ENCODE measurements around the gene TMEM81. TPM values are rescaled to one million over a fixed set of nuclear protein-coding genes. Genes with fewer than 3 reads are reported as not detected.

TMEM81 gene
- total RNA-seq, 2 donors from 2014 or later: 1.3 to 2.0 TPM

DNA sequence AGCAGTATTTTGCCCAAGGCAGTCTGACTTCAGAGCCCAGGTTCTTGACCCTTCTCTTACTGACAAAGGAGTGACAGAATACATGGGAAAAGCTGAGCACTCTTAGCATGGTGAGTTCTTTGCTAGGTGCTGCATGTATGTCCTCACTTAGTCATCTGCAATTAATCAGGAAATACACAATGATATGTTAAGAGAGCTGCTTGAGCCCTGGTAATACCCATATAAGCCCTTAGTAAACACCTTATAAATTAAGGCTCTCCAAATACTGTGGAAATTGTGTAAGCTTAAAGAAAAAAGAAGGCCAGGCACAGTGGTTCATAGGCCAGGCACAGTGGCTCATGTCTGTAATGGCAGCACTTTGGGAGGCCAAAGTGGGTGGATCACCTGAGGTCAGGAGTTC, 14.0 kb upstream of the TMEM81 start:
- H3K27me3 ChIP-seq: no peaks in the 10 kb centered on the region
- no peaks in the 10 kb centered on the region for H3K4me1 ChIP-seq
- DNase-seq: no peak
- intact Hi-C loops (cut with DNase I): no loop called here
- no peak for TF ChIP-seq POLR2A (IDR thresholded peaks at IDR 0.05)
- no peak overlapping the region for H3K4me3 ChIP-seq
- H3K9me3 ChIP-seq: no peaks in the 10 kb centered on the region
- ATAC-seq: no peak
- H3K36me3 ChIP-seq (replicated peaks in 1 of 2; ENCODE audit: insufficient read depth in 1 of 2, low read depth in 2 of 2): peaks cover 34% of the 10 kb centered on the region in 2 donors
- H3K27ac ChIP-seq: no peak overlapping the region

- Histone ChIP-seq H3K36me3 (replicated peaks in 1 of 2; ENCODE audit: insufficient read depth in 1 of 2, low read depth in 2 of 2) (peaks cover 31 to 34% of the 10 kb centered on the region in 2 donors), H3K9me3 (no peaks in the 10 kb centered on the region), H3K4me3 (no peak overlapping the region), H3K27me3 (no peaks in the 10 kb centered on the region), H3K4me1 (no peaks in the 10 kb centered on the region), H3K27ac (no peak overlapping the region)
- ATAC-seq (no peak), DNase-seq (no peak)
- intact Hi-C loops (cut with DNase I): no loop called here
- TF ChIP-seq POLR2A (IDR thresholded peaks at IDR 0.05) (no peak), CTCF (IDR thresholded peaks at IDR 0.05) (no peak)
These were observed 11.2 kb upstream of the TMEM81 start for GRCh38 chr1:205095422-205095821.

GRCh38 chr1:205091043-205091740, 6.9 kb upstream of the TMEM81 start:
- ATAC-seq: no peak
- Histone ChIP-seq H3K4me1 (no peaks in the 10 kb centered on the region), H3K27me3 (no peaks in the 10 kb centered on the region), H3K36me3 (replicated peaks in 1 of 2; ENCODE audit: insufficient read depth in 1 of 2, low read depth in 2 of 2) (peaks cover 8 to 13% of the 10 kb centered on the region in 2 donors), H3K9me3 (no peaks in the 10 kb centered on the region), H3K4me3 (no peak overlapping the region), H3K27ac (no peak overlapping the region)
- TF ChIP-seq CTCF (IDR thresholded peaks at IDR 0.05): no peak
- WGBS, 2 donors: 85 to 92% methylated on average over 4 of the region's 4 CpGs
- intact Hi-C loops (cut with DNase I): no loop called here
- DNase-seq: no peak

DNA sequence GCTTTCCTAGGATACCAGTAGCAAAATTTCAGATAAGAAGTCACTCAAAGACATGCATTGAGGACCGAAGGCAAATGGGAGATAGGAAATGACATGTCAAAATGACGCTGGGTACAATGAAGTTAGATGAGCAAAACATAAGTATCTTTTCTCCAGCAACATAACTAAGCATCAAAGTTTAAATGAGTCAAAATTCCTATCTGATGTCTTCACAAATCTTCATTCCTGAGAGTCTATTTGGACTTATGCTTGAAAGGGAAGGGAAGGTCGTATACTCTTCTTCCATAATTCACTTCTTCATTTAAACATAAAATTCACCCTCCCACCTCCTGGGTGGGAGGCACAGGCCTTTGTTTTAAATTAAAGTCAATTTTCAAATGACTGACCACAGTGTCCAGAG, 4.1 kb upstream of the TMEM81 start:
- peaks cover 0 to 9% of the 10 kb centered on the region in 2 donors for H3K36me3 ChIP-seq (replicated peaks in 1 of 2; ENCODE audit: insufficient read depth in 1 of 2, low read depth in 2 of 2)
- intact Hi-C loops (cut with DNase I): no loop called here
- TF ChIP-seq CTCF (IDR thresholded peaks at IDR 0.05): no peak
- no peak for TF ChIP-seq POLR2A (IDR thresholded peaks at IDR 0.05)
- ATAC-seq (no peak), DNase-seq (no peak)
- no peak overlapping the region for H3K4me3 ChIP-seq
- no peak overlapping the region for H3K27ac ChIP-seq
- WGBS, 2 donors: 79 to 82% methylated on average over 3 of the region's 3 CpGs
- H3K4me1 ChIP-seq: no peaks in the 10 kb centered on the region
- no peaks in the 10 kb centered on the region for H3K9me3 ChIP-seq
- no peaks in the 10 kb centered on the region for H3K27me3 ChIP-seq

DNA sequence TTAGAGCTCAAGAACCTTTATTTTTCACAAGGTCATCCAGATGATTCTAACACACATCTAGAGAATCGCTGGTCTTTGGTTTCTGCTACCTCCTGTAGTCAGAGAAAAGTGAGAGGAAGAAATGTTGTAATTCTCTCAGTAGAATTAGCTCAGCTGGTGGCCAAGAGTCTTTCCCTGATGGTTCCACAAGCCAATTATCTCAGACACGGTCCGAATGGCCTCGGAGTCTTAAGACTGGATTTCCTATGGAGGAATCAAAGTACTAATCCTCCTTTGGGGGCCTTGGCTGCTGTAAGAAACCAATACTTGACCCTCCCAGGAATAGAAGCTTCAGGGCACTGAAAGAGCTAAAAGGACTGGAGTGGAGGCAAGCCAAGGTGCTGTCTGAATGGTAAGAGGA, 1.8 kb downstream of the TMEM81 start:
- 89 to 100% methylated on average over 2 to 4 of the region's 4 CpGs for WGBS, 2 donors
- H3K27me3 ChIP-seq: no peaks in the 10 kb centered on the region
- no peaks in the 10 kb centered on the region for H3K4me1 ChIP-seq
- TF ChIP-seq CTCF (IDR thresholded peaks at IDR 0.05) (no peak), POLR2A (IDR thresholded peaks at IDR 0.05) (no peak)
- H3K4me3 ChIP-seq: no peak overlapping the region
- ATAC-seq (no peak), DNase-seq (no peak)
- intact Hi-C loops (cut with DNase I): no loop called here
- no peak overlapping the region for H3K27ac ChIP-seq
- H3K36me3 ChIP-seq (replicated peaks in 1 of 2; ENCODE audit: insufficient read depth in 1 of 2, low read depth in 2 of 2): no peaks in the 10 kb centered on the region
- no peaks in the 10 kb centered on the region for H3K9me3 ChIP-seq
